DND-41 (cell line): ENCODE data around the gene RAB9A.

Experiments used
- EZH2 ChIP-seq: IDR thresholded peaks from 3 replicates; pipeline ENCODE4 v1.6.1; 2012; ENCODE audit warnings: borderline replicate concordance, low read depth, mild to moderate bottlenecking, moderate library complexity, low read length, inconsistent platforms; ENCODE audit not compliant: severe bottlenecking
- TF ChIP-seq, protein P1 (sequence below): IDR thresholded peaks from 2 replicates; pipeline ENCODE4 v1.5.1; 2012; ENCODE audit warnings: borderline replicate concordance, low read length, moderate library complexity, mild to moderate bottlenecking; ENCODE audit not compliant: poor library complexity, severe bottlenecking; ENCODE audit errors: extremely low read depth

DNA sequence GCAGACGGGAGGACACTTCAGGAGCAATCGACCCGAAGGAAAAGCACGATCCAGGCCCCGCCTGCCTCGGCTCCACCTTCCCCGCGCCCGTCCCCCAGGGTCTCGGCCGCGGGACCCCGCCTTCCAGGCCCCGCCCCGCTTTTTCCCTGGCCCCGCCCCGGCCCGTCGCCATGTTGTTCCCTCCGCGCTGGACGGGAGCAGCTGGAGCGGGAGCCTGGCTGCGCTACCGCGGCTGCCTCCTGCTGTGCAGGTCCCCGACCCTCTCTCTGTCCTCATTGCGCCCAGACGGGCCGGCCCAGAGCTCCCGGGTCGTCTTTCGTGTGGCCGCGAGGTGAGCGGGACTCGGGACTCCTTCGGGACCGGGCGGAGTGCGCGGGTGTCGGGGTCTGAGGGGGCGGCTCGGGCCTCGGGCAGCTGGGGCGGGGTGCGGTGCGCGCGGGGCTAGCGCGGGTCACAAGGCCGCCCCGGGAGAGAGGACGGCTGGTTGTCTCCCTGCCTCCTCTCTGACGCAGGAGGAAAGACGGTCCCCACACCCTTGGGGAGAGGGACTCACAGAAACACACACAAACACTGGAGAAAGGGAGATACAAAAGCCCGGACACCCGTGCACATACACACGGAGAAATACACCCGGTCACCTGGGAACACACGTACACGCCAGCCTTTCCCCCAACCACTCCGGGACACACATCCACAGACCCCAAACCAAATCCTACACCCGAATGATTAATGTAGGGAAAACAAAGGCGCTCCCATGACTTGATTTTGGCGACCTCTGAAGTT is at the start of gene RAB9A:
- TF ChIP-seq, protein P1, sequence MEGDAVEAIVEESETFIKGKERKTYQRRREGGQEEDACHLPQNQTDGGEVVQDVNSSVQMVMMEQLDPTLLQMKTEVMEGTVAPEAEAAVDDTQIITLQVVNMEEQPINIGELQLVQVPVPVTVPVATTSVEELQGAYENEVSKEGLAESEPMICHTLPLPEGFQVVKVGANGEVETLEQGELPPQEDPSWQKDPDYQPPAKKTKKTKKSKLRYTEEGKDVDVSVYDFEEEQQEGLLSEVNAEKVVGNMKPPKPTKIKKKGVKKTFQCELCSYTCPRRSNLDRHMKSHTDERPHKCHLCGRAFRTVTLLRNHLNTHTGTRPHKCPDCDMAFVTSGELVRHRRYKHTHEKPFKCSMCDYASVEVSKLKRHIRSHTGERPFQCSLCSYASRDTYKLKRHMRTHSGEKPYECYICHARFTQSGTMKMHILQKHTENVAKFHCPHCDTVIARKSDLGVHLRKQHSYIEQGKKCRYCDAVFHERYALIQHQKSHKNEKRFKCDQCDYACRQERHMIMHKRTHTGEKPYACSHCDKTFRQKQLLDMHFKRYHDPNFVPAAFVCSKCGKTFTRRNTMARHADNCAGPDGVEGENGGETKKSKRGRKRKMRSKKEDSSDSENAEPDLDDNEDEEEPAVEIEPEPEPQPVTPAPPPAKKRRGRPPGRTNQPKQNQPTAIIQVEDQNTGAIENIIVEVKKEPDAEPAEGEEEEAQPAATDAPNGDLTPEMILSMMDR: no peak
- TF ChIP-seq EZH2: no peak
